HepG2 (cell line): Measurements from ENCODE around the gene ELOVL2. TPM values are rescaled to one million over a fixed set of nuclear protein-coding genes. Genes with fewer than 3 reads are reported as not detected.
A peak's percentile ranks its signal among the peaks of the same experiment; 100 is the strongest.

Experiments
- ATF2 ChIP-seq: sonication (generic); formaldehyde crosslinking; IDR thresholded peaks from 2 replicates; pipeline ENCODE4 v1.4.0; 2020; ENCODE audit warnings: missing genetic modification reagents
- ATM ChIP-seq: fragments of 450-650 bp; IDR thresholded peaks from 2 replicates; pipeline ENCODE4 v1.7.1; 2017; ENCODE audit warnings: mild to moderate bottlenecking, borderline replicate concordance
- GTF3A ChIP-seq: sonication (generic); formaldehyde crosslinking; conservative IDR thresholded peaks from 2 replicates; pipeline ENCODE4 v1.4.0; 2020; ENCODE audit warnings: mild to moderate bottlenecking, missing genetic modification reagents
- HDAC2 ChIP-seq: sonication (generic); formaldehyde crosslinking; IDR thresholded peaks from 2 replicates; pipeline ENCODE4 v1.4.0; 2020; ENCODE audit warnings: missing genetic modification reagents
- HOXD1 ChIP-seq: sonication (generic); formaldehyde crosslinking; IDR thresholded peaks from 2 replicates; pipeline ENCODE4 v1.5.0; 2020; ENCODE audit warnings: missing genetic modification reagents
- MLLT10 ChIP-seq: sonication (generic); formaldehyde crosslinking; IDR thresholded peaks from 2 replicates; pipeline ENCODE4 v1.4.0; 2020; ENCODE audit warnings: missing genetic modification reagents
- NCOA1 ChIP-seq: sonication (generic); formaldehyde crosslinking; IDR thresholded peaks from 2 replicates; pipeline ENCODE4 v1.9.0; 2021; ENCODE audit warnings: missing genetic modification reagents
- NR2F6 ChIP-seq, 2 experiments: IDR thresholded peaks; 2 replicates each; pipeline ENCODE4 v1.6.1; 2016; ENCODE audit warnings: antibody characterized with exemption in 1 of 2, mild to moderate bottlenecking in 1 of 2
- POLR2AphosphoS2 ChIP-seq: IDR thresholded peaks from 2 replicates; pipeline ENCODE4 v1.6.1; 2011; ENCODE audit warnings: low read depth, low read length, improper control_type of control experiment
- PRDM10 ChIP-seq: sonication (generic); formaldehyde crosslinking; IDR thresholded peaks from 2 replicates; pipeline ENCODE4 v1.4.0; 2020; ENCODE audit warnings: low read depth, missing genetic modification reagents
- PRDM15 ChIP-seq: sonication (generic); formaldehyde crosslinking; IDR thresholded peaks from 2 replicates; pipeline ENCODE4 v1.4.0; 2020; ENCODE audit warnings: missing genetic modification reagents
- SKI ChIP-seq: fragments of 450-650 bp; IDR thresholded peaks from one replicate; pipeline ENCODE4 v1.6.1; 2018; ENCODE audit warnings: mild to moderate bottlenecking; ENCODE audit not compliant: partially characterized antibody
- SYNCRIP ChIP-seq: fragments of 200-400 bp; formaldehyde crosslinking; IDR thresholded peaks from 2 replicates; pipeline ENCODE4 v1.6.1; 2018; ENCODE audit warnings: mild to moderate bottlenecking, low read depth, low read length; ENCODE audit not compliant: insufficient read depth
- TBX3 ChIP-seq: fragments of 450-650 bp; IDR thresholded peaks from 2 replicates; pipeline ENCODE4 v1.6.1; 2017; ENCODE audit warnings: antibody characterized with exemption, mild to moderate bottlenecking, inconsistent platforms, borderline replicate concordance
- WIZ ChIP-seq: sonication (generic); formaldehyde crosslinking; IDR thresholded peaks from 2 replicates; pipeline ENCODE4 v1.5.1; 2020; ENCODE audit warnings: mild to moderate bottlenecking, missing genetic modification reagents
- ZMYM4 ChIP-seq: sonication (generic); formaldehyde crosslinking; IDR thresholded peaks from 2 replicates; pipeline ENCODE4 v1.8.1; 2023; ENCODE audit warnings: mild to moderate bottlenecking, missing genetic modification reagents
- ZNF12 ChIP-seq: sonication (generic); formaldehyde crosslinking; IDR thresholded peaks from 2 replicates; pipeline ENCODE4 v1.5.0; 2020; ENCODE audit warnings: missing genetic modification reagents
- ZNF577 ChIP-seq: sonication (generic); formaldehyde crosslinking; IDR thresholded peaks from 2 replicates; pipeline ENCODE4 v1.4.0; 2020; ENCODE audit warnings: mild to moderate bottlenecking, low read depth, missing genetic modification reagents, borderline replicate concordance
- ZNF652 ChIP-seq: IDR thresholded peaks from 2 replicates; pipeline ENCODE4 v1.6.1; 2016; ENCODE audit warnings: low read depth, borderline replicate concordance
- polyA plus RNA-seq, 8 experiments: library from polyadenylated mRNA; depleted of rRNA in 3 of 8; stranded (reverse) in 7 of 8; unstranded in 1 of 8; fragments of >200 nt; fragmentation: Illumina TruSeq in 4 of 8; extraction: Trizol in 4 of 8; gene quantifications; 2 replicates each; pipeline versions ENCODE4 v1.2.1 to v1.2.3, GENCODE V29; 2011 to 2016; ENCODE audit warnings: low read depth in 4 of 8, missing spikeins in 1 of 8, mixed read lengths in 1 of 8; ENCODE audit not compliant: insufficient read depth in 1 of 8
- total RNA-seq, 5 experiments: library from RNA; depleted of rRNA; stranded (reverse); fragments of >200 nt; fragmentation: Illumina TruSeq; extraction: Trizol; gene quantifications; 2 replicates each; pipeline ENCODE4 v1.2.3, GENCODE V29; 2016; ENCODE audit warnings: low read depth in 1 of 5
- TF ChIP-seq, protein P1 (sequence below): sonication (generic); formaldehyde crosslinking; IDR thresholded peaks from 2 replicates; pipeline ENCODE4 v1.4.0; 2020; ENCODE audit warnings: missing genetic modification reagents
- TF ChIP-seq, protein P2 (sequence below): sonication (generic); formaldehyde crosslinking; IDR thresholded peaks from 2 replicates; pipeline ENCODE4 v1.4.0; 2020; ENCODE audit warnings: mild to moderate bottlenecking, low read depth, missing genetic modification reagents

Gene ELOVL2
- total and polyA plus RNA-seq, 2 of the 13 experiments (the other 11 are each of a cell fraction or from before 2014, with no cell fraction given), result 43.6 to 65.4 TPM

DNA sequence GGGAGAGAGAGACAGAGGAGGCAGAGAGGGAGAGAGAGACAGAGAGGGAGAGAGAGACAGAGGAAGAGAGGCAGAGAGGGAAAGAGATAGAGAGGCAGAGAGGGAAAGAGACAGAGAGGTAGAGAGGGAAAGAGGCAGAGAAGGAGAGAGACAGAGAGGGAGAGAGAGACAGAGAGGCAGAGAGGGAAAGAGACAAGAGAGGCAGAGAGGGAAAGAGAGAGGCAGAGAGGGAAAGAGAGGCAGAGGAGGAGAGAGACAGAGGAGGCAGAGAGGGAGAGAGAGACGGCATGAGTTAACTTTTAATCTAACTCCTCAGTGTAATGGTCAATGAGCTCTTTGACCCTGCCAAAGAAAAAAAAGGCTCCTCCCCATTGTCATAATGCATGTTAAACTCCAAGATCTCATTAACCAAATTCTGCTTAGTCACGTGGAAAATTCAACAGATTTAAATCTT, 7.1 kb downstream of the ELOVL2 start (continued):
- TF ChIP-seq ATF2, result no peak
- no peak for TF ChIP-seq POLR2AphosphoS2
- TF ChIP-seq SYNCRIP, result no peak
- no peak for TF ChIP-seq WIZ
- no peak for TF ChIP-seq SKI
- 0 out of 2 replicates have a peak, but pooled peaks have one; percentile 34 for TF ChIP-seq HDAC2 (CRISPR knock-in tag)
- no peak for TF ChIP-seq TBX3
- no peak for TF ChIP-seq MLLT10 (CRISPR knock-in tag)
- no peak for TF ChIP-seq ZNF12 (CRISPR knock-in tag)
- TF ChIP-seq ATM, result 0 out of 2 replicates have a peak, but pooled peaks have one; percentile 58
- TF ChIP-seq NR2F6 (IDR thresholded peaks at IDR 0.05), result no peak
- peak; percentile 75 for TF ChIP-seq NR2F6 (CRISPR knock-in tag; IDR thresholded peaks at IDR 0.05)
- no peak for TF ChIP-seq HOXD1
- TF ChIP-seq PRDM15 (CRISPR knock-in tag), result no peak
- peak; percentile 82 for TF ChIP-seq ZNF652
- TF ChIP-seq, protein P1, sequence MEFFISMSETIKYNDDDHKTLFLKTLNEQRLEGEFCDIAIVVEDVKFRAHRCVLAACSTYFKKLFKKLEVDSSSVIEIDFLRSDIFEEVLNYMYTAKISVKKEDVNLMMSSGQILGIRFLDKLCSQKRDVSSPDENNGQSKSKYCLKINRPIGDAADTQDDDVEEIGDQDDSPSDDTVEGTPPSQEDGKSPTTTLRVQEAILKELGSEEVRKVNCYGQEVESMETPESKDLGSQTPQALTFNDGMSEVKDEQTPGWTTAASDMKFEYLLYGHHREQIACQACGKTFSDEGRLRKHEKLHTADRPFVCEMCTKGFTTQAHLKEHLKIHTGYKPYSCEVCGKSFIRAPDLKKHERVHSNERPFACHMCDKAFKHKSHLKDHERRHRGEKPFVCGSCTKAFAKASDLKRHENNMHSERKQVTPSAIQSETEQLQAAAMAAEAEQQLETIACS, result no peak
- no peak for TF ChIP-seq NCOA1 (CRISPR knock-in tag)
- no peak for TF ChIP-seq ZNF577
- peak; percentile 75 for TF ChIP-seq ZMYM4 (CRISPR knock-in tag)
- no peak for TF ChIP-seq PRDM10 (CRISPR knock-in tag)
- TF ChIP-seq GTF3A, result no peak
- TF ChIP-seq, protein P2, sequence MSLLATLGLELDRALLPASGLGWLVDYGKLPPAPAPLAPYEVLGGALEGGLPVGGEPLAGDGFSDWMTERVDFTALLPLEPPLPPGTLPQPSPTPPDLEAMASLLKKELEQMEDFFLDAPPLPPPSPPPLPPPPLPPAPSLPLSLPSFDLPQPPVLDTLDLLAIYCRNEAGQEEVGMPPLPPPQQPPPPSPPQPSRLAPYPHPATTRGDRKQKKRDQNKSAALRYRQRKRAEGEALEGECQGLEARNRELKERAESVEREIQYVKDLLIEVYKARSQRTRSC (CRISPR knock-in tag), result no peak
